ENCODE data around the gene PRRT4. TPM values are rescaled to one million over a fixed set of nuclear protein-coding genes. Genes with fewer than 3 reads are reported as not detected.

Gene PRRT4
- polyA plus RNA-seq, 1 donor (not counting 4 experiments of a cell fraction or from before 2014, with no cell fraction given), result 0.12 TPM

DNA sequence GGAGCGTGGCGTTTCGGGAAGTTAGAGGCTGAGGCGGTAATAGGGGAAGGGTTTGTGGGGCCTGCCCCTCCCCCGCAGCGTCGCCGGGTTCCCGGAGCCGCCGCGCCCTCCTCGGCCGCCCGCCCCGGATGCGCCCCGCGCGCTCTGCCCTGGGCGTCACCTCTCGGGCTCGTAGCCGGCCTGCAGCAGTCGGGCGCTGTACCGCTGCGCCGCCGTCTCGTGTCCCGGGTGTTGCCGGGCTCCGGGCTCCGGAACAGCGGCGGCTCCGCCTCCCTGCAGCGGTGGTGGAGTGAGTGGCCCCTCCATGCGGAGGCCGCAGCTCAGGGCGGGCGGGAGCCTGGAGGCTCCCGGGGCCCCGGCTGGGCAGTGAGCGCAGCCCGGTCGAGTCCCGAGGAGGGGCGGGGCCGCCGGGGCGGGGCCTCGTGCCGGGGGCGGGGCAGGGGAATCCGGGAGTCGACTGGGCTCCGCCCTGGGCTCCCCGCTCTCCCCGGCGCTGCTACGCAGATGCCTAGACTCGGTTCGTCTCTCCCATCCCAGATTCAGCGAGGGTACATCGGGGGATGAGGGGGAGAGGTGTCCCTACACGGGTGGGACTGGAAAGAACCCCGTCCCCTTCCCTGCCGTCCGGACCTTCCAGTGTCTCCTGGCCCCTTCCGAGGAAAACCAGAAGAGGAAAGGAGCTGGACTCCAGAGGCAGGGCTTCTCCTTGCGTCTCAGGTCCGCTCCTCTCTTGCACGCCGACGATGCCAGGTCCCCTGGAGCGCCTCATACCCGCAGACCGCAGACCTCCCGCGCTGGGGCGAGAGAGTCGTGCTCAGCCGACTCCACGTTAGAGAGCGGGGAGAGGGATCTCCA is 48.3 kb upstream of the PRRT4 start, which contains the start of gene IMPDH1:
TSS of gene IMPDH1 (minus strand) at position 387 of the 855 bp plus-strand sequence. CDS start at position 306, 81 bp downstream.
- Histone ChIP-seq H3K9ac (ENCODE audit: control insufficient read depth, extremely low read depth, insufficient read depth, low read length) (peak within 1 kb of the TSS; percentile 73), H3K4me2 (ENCODE audit: control insufficient read depth, extremely low read depth, insufficient read depth, low read depth, low read length) (peak within 1 kb of the TSS; percentile 99), H3K36me3 (ENCODE audit: control insufficient read depth in 2 of 2, extremely low read depth in 1 of 2, insufficient read depth in 2 of 2, low read length in 2 of 2) (no peaks in the 10 kb centered on the region), H3K27ac (ENCODE audit: control insufficient read depth, insufficient read depth, low read length) (peak within 1 kb of the TSS; percentile 63), H3K79me2 (ENCODE audit: control insufficient read depth, insufficient read depth, low read length) (peaks cover 6% of the 10 kb centered on the region), H2AFZ (ENCODE audit: control insufficient read depth, low read length) (peak within 1 kb of the TSS; percentile 99), H3K27me3 (ENCODE audit: control insufficient read depth, extremely low read depth, insufficient read depth, low read length) (no peaks in the 10 kb centered on the region), H3K9me1 (ENCODE audit: control insufficient read depth, extremely low read depth, insufficient read depth, low read length) (no peaks in the 10 kb centered on the region), H4K20me1 (ENCODE audit: control insufficient read depth, extremely low read depth, insufficient read depth, low read length) (no peaks in the 10 kb centered on the region), H3K4me1 (ENCODE audit: control insufficient read depth, extremely low read depth, insufficient read depth, low read length) (peaks cover 30% of the 10 kb centered on the region), H3K9me3 (ENCODE audit: control insufficient read depth, low read depth, low read length) (no peaks in the 10 kb centered on the region), H3K4me3 (ENCODE audit: control insufficient read depth in 2 of 3, extremely low read depth in 1 of 3, insufficient read depth in 2 of 3, low read depth in 1 of 3, low read length in 3 of 3) (peak within 1 kb of the TSS; percentile 60 to 91 (median 71))
- TF ChIP-seq, protein P1, sequence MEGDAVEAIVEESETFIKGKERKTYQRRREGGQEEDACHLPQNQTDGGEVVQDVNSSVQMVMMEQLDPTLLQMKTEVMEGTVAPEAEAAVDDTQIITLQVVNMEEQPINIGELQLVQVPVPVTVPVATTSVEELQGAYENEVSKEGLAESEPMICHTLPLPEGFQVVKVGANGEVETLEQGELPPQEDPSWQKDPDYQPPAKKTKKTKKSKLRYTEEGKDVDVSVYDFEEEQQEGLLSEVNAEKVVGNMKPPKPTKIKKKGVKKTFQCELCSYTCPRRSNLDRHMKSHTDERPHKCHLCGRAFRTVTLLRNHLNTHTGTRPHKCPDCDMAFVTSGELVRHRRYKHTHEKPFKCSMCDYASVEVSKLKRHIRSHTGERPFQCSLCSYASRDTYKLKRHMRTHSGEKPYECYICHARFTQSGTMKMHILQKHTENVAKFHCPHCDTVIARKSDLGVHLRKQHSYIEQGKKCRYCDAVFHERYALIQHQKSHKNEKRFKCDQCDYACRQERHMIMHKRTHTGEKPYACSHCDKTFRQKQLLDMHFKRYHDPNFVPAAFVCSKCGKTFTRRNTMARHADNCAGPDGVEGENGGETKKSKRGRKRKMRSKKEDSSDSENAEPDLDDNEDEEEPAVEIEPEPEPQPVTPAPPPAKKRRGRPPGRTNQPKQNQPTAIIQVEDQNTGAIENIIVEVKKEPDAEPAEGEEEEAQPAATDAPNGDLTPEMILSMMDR (optimal IDR thresholded peaks at IDR 0.05 in 1 of 3, IDR thresholded peaks at IDR 0.05 in 1 of 3, conservative IDR thresholded peaks at IDR 0.05 in 1 of 3; ENCODE audit: extremely low read depth in 1 of 3, insufficient read depth in 2 of 3, low read length in 3 of 3), result no peak
- TF ChIP-seq EZH2 (IDR thresholded peaks at IDR 0.05; ENCODE audit: low read length), result no peak
- DNase-seq (ENCODE audit: low read depth, low spot score) (no peak), FAIRE-seq (no peak)
- dilution Hi-C loops (cut with MboI; ENCODE audit: extremely low pct_ligation_motif_present, low sequenced_read_pairs), result no loop called here

DNA sequence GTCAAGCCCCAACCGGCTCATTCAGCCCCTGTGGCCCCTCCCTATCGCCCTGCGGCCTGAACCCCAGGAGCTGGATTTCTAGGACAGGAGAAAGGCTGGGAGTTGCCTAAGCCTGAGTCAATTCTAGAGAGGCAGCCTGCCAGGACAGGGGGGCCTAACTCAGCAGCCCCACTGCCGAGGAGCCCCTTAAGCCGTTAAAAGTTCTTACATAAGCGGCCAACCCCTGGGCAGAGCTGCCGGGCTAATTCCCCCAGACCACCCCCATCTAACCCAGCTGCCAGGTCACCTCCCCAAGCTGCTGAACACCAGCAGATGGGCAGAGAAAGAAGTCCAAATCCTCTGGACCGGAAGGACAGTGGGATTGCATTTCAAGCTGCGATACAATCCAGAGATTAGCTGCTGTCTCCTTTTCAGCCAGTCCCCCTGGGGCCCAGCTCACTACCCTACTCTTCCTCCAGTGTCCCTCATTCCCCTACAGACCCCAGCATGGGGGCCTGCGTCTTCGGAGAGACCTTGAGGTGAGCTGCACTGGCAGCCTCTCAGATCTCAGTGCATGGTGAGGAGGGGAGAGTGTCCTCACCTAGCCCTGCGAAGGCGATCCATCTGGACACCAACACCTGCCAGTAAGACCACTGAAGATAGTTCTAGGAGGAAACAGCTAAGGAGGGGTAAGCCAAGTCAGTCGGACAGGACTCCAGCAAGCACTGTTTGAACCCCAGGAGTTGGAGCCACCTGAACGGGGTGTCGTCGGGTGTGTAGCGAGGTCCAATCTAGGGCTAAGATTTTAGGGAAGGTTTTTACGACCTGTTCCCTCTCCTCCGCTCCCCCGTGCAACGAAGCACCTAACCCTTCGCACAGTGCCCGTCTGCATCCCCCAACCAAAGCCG is 47.5 kb upstream of the PRRT4 start:
- Histone ChIP-seq H3K4me1 (ENCODE audit: control insufficient read depth, extremely low read depth, insufficient read depth, low read length) (peaks cover 39% of the 10 kb centered on the region), H3K27me3 (ENCODE audit: control insufficient read depth, extremely low read depth, insufficient read depth, low read length) (no peaks in the 10 kb centered on the region), H3K9me1 (ENCODE audit: control insufficient read depth, extremely low read depth, insufficient read depth, low read length) (no peaks in the 10 kb centered on the region), H3K27ac (ENCODE audit: control insufficient read depth, insufficient read depth, low read length) (peak overlapping the region; percentile 1), H3K79me2 (ENCODE audit: control insufficient read depth, insufficient read depth, low read length) (peaks cover 12% of the 10 kb centered on the region), H3K36me3 (ENCODE audit: control insufficient read depth in 2 of 2, extremely low read depth in 1 of 2, insufficient read depth in 2 of 2, low read length in 2 of 2) (no peaks in the 10 kb centered on the region), H4K20me1 (ENCODE audit: control insufficient read depth, extremely low read depth, insufficient read depth, low read length) (no peaks in the 10 kb centered on the region), H3K4me2 (ENCODE audit: control insufficient read depth, extremely low read depth, insufficient read depth, low read depth, low read length) (peak overlapping the region; percentile 95), H3K9ac (ENCODE audit: control insufficient read depth, extremely low read depth, insufficient read depth, low read length) (peak overlapping the region; percentile 65), H3K9me3 (ENCODE audit: control insufficient read depth, low read depth, low read length) (no peaks in the 10 kb centered on the region), H3K4me3 (ENCODE audit: control insufficient read depth in 2 of 3, extremely low read depth in 1 of 3, insufficient read depth in 2 of 3, low read depth in 1 of 3, low read length in 3 of 3) (peak overlapping the region; percentile 60 to 69 (median 69)), H2AFZ (ENCODE audit: control insufficient read depth, low read length) (peak overlapping the region; percentile 66)
- FAIRE-seq, result peak; percentile 41
- no peak for DNase-seq (ENCODE audit: low read depth, low spot score)
- TF ChIP-seq, protein P1 (optimal IDR thresholded peaks at IDR 0.05 in 1 of 3, IDR thresholded peaks at IDR 0.05 in 1 of 3, conservative IDR thresholded peaks at IDR 0.05 in 1 of 3; ENCODE audit: extremely low read depth in 1 of 3, insufficient read depth in 2 of 3, low read length in 3 of 3), result no peak
- no peak for TF ChIP-seq EZH2 (IDR thresholded peaks at IDR 0.05; ENCODE audit: low read length)
- dilution Hi-C loops (cut with MboI; ENCODE audit: extremely low pct_ligation_motif_present, low sequenced_read_pairs), result no loop called here
